Glomerular visceral epithelial cell (primary cell): ENCODE measurements around the gene KDM4C.
"Not testable (repeated sequence)": the region's sequence is repeated elsewhere in the genome, so short reads cannot be mapped to it uniquely, and the experiment has no call there.

Source experiments
- DNase-seq: peaks from one replicate; pipeline ENCODE4 v3.0.0-alpha.2; 2016; ENCODE audit errors: extremely low spot score

Gene KDM4C

GRCh38 chr9:6975198-6975597 is 217.4 kb downstream of the KDM4C start:
- DNase-seq: no peak

DNA sequence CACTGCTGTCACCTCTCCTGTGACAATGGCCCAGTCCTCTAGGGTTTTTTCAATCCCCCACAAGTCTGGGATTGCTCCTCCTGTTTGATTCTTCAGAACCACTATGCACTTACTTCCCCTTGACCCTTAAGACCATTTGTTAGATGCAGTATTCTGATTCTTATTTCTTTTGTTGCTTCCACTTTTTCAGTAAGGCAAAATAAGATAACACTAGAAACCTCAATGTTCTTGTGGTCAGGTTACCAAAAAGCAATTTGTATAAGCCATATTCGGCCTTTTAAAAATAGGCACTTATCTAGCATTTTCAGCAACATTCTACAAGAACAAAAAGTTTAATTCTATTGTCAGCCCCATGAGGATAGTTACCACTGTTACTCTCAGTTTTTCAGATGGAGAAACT is 220.0 kb downstream of the KDM4C start:
- no peak for DNase-seq

DNA sequence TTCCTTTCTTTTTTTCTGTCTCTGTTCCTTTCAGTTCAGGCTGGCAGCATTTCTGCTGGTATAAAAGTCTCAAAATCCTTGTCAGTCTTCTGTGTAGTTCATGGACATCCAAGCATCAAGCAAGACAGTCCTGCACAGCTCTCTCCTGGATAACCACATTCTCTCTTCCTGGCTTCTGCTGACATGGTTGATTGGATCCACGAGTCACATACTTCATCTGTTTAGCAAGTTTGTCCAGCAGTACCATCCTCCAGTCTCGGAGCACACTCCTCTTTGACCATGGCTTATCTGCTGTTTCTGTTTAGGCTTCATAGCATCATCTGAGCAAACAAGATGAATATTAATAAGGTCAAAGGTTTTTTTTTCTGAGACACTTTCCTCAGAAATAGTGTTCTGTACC is 220.8 kb downstream of the KDM4C start:
- peak; percentile 41 for DNase-seq

- DNase-seq: no peak
Observed at GRCh38 chr9:6984941-6985578, 227.3 kb downstream of the KDM4C start.

DNA sequence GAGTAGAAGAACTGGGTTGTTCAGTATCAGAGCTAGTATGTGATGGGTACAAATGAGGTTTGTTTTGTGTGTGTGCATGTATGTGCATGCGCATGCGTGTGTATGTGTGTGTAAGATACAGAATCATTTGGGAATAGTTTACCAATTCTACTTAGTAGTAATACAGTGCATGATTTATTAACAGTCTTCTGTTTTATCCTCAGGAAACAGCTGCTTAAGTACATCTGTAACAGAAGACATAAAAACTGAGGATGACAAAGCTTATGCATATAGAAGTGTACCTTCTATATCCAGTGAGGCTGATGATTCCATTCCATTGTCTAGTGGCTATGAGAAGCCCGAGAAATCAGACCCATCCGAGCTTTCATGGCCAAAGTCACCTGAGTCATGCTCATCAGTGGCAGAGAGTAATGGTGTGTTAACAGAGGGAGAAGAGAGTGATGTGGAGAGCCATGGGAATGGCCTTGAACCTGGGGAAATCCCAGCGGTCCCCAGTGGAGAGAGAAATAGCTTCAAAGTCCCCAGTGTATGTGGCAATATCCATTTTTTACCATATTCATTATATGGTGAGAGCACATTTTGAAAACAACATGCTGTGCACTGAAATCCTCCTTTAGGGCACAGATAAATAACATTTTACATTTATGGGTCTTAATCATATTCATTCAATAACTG is 228.5 kb downstream of the KDM4C start:
- DNase-seq: no peak

GRCh38 chr9:6987381-6987780 is 229.6 kb downstream of the KDM4C start:
- DNase-seq: no peak

DNA sequence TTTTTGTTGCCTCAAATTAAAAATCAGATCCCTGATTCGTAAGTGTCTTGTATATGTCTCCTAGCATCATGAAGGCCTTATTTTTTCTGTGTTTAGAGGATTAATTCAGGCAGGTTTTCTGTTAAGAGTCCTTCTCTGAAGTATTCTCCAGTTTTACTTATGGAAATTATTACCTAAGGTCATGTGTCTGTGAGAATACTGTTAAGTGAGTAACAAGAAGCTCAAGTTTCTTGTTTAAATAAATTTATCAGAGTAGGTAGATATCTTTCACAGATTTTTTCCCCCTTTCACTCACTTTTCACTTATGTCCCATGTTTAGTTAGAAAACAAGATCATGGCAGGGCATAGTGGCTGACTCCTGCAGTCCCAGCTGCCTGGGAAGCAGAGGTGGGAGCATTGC is 233.6 kb downstream of the KDM4C start:
- DNase-seq: no peak

DNA sequence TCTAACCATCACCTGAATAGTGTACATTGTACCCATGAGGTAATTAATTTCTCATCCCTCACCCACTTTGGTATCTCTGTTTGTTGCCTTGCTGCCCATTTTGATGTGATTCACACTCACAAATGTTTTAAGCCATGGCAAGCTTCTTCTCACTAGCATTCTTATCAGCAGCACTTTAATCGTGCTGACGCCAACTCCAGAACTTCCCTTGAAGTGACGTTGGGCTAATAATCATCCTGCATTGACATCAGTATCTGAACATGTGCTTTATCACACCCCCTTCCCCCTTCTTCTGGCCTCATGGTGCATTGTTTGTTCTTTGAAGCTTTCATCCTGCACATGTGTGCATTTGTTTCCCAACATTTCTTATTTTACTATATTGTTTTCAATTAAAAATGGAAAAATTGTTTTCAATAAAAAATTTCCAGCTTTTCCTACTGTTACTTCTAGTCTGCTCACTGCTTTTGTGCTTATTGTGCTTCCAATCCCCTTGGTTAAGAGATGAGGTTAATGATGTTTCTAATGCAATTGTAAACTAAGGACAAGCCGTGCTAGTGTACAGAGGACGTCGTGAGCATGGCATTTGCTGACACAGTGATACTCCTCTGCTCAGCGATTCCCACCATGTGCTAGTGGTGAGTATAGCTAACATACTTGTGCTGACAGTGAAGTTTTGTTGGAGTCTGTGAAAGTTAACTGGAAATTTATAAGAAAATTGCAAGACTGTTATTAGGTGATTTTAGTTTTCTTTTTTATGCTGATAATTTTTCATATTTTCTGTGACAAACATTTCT is 238.5 kb downstream of the KDM4C start:
- DNase-seq: no peak

GRCh38 chr9:6997330-6997729 is 239.6 kb downstream of the KDM4C start:
- no peak for DNase-seq

DNA sequence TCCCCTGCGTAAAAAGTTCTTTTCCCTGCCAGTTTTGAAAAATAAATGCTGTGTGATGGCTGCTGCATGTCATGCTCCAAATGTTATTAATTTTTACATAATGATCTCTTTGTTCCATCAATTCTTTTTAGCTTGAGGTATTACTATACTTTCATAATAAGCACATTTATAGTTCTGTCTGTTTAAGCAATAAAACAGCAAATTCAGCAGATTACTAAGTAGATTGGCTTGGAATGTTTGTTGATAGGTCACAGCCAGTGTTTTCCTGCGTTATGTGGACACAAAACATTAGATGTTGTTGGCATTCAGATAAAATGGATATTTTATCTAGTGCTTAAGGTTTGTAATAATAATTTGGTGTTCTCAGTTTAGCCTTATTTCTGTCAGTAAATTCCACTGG is 242.0 kb downstream of the KDM4C start:
- DNase-seq: no peak

GRCh38 chr9:7001571-7001970 is 243.8 kb downstream of the KDM4C start:
- DNase-seq: no peak

DNA sequence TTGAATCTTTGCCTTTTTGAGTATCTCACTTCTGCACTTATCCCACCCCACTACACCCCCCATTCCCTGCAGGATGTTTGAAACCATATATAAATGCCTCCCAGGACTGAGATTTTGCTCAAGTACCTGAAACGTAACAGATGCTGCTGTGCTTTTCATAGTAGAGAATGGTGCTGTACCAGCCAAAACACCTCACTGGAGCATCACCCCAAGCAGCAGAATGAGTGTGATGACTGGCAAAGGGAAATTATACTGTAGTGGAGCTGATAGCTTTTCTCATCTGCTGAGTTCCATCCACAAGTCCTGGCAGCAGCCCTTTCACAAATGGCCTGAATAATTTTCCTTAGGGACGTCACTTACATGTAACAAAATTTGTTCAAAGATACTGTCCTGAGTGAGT is 246.1 kb downstream of the KDM4C start:
- DNase-seq: no peak

DNA sequence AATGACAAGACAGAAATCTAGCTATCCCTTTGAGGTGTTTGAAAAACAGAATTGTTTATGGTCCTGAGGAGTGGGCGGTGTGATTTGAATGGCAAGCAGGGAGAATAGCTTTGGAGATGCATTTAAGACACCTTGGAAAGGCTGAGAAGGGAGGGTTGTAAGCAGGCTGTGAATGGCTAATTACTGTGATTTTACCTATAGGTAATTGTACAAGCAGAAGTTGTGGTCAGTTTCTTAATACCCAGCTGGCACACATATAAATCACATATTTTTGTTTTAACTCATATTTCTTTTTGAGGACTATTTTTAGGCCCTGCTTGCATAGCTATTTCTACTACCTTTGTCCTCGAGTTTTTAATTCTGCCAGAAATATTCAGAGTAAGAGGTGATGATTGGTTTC is 248.6 kb downstream of the KDM4C start:
- no peak for DNase-seq

GRCh38 chr9:7008411-7008810 is 250.6 kb downstream of the KDM4C start:
- no peak for DNase-seq

DNA sequence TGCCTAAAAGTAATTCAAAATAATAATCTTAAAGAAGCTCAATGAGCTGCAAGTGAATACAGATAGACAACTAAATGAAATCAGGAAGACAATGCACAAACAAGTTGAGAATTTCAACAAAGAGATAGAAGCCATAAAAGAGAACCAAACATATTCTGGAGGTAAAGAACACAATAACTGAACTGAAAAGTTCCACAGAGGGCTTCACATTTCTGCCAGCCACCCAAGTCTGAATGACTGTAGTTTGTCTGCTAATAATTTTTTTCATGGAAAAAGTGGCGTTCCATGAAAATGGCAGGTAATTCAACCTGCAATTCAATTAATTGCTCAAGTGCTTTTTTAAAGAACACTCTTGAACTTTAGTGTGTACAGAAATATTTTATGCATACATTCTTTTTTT is 251.3 kb downstream of the KDM4C start:
- no peak for DNase-seq

DNA sequence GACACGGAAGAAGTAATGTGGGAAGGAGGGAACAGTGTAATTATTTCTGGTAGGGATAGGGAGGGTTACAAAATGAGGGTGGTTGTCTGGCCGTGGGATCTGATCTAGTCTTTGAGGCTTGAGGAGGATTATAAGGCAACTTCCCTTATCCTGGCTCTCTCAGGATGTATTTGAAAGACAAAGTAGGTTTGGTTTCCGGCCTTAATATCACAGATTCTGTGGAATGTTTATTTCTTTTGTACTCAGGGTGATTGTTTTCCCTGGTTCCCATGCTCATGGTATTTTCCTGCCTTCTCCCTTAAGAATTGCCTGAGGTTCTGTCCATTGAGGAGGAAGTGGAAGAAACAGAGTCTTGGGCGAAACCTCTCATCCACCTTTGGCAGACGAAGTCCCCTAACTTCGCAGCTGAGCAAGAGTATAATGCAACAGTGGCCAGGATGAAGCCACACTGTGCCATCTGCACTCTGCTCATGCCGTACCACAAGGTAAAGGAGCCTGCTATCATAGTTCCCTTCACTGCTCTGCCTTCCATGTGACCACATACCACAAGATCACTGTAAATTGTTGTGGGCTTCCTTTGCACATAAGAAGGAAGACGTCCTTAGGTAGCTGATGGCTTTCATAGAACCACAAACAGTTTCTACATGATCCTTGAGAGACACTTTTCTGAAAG is 253.8 kb downstream of the KDM4C start:
- DNase-seq: no peak

DNA sequence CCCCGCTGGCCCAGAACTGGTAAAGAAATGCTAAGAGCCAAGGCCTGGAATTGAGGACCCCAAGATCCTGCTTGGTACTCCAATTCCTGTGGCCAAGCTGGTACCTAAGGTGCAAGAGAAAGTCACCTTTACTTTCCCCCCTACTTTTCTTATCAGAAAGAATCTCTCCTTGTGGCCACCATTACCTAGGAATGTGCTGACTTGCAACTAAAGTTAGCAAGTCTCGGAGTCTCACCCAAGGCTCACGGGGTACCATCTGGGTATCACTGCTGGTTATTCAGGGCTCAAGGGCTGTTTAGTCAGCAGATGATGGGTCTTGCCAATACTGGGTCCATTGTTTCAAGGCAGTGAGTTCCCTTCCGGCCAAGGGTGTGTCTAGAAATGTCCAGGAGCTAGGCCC is 270.2 kb downstream of the KDM4C start:
- DNase-seq: no peak

GRCh38 chr9:7028591-7028990 is 270.8 kb downstream of the KDM4C start:
- peak; percentile 36 for DNase-seq

DNA sequence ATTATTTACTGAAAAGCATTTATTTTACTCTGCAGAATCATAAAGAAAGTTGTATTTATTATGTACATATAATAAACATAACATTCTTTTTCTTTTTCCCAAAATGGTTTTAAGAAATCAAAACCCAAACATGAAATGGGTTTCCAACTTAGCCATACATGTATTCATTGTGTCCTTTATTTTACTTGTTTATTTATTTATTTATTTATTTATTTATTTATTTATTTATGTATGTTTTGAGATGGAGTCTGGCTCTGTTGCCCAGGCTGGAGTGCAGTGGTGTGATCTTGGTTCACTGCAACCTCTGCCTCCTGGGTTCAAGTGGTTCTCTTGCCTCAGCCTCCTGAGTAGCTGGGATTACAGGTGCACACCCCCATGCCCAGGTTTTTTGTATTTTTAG is 273.2 kb downstream of the KDM4C start:
- DNase-seq: not testable (repeated sequence)

GRCh38 chr9:7033076-7034045 is 275.6 kb downstream of the KDM4C start:
- no peak for DNase-seq

DNA sequence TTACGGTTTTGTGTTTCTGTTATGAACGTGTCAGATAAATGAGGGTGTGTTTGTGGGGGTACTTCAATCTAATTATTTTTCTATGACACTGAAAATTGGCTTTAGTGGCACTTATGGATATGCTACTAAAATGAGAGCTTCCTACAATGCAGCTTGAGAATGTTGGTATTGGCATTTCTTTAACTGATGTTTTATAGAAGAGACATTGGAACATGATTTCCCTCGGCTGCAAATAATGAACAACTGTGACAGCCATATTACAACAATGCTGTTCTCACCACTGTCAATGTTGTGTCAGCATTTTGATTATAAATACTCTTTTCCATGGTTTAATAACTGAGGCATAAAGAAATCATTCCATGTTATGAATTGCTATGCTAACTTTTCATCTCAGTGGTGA is 279.4 kb downstream of the KDM4C start:
- no peak for DNase-seq
